ENCODE data around the gene SKA2. TPM values are rescaled to one million over a fixed set of nuclear protein-coding genes. Genes with fewer than 3 reads are reported as not detected.

Gene SKA2
- total RNA-seq, 1 donor from 2014 or later, result 44.3 TPM

GRCh38 chr17:59165933-59166342 lies 11.0 kb upstream of the SKA2 start:
- no peaks in the 10 kb centered on the region for H3K9me3 Mint-ChIP-seq (ENCODE audit: unreplicated experiment)
- peak; percentile 77 for TF ChIP-seq CTCF (IDR thresholded peaks at IDR 0.05; ENCODE audit: unreplicated experiment)
- peak; percentile 60 for DNase-seq (ENCODE audit: low spot score)
- peaks cover 1% of the 10 kb centered on the region for H3K27me3 Mint-ChIP-seq (ENCODE audit: unreplicated experiment)
- no peak overlapping the region for H3K27ac Mint-ChIP-seq (ENCODE audit: unreplicated experiment)
- H3K36me3 Mint-ChIP-seq (ENCODE audit: low read depth, unreplicated experiment), result no peaks in the 10 kb centered on the region
- H3K4me1 Mint-ChIP-seq (ENCODE audit: unreplicated experiment), result no peaks in the 10 kb centered on the region
- H3K4me3 Mint-ChIP-seq (ENCODE audit: unreplicated experiment), result no peak overlapping the region

- no peak for TF ChIP-seq CTCF (IDR thresholded peaks at IDR 0.05; ENCODE audit: unreplicated experiment)
- Mint-ChIP-seq H3K36me3 (ENCODE audit: low read depth, unreplicated experiment) (no peaks in the 10 kb centered on the region), H3K27me3 (ENCODE audit: unreplicated experiment) (peaks cover 1% of the 10 kb centered on the region), H3K27ac (ENCODE audit: unreplicated experiment) (no peak overlapping the region), H3K4me1 (ENCODE audit: unreplicated experiment) (no peaks in the 10 kb centered on the region), H3K9me3 (ENCODE audit: unreplicated experiment) (no peaks in the 10 kb centered on the region), H3K4me3 (ENCODE audit: unreplicated experiment) (no peak overlapping the region)
- no peak for DNase-seq (ENCODE audit: low spot score)
Measured at GRCh38 chr17:59161477-59161876, 6.5 kb upstream of the SKA2 start.

- TF ChIP-seq CTCF (IDR thresholded peaks at IDR 0.05; ENCODE audit: unreplicated experiment), result no peak
- H3K4me1 Mint-ChIP-seq (ENCODE audit: unreplicated experiment), result peaks cover 4% of the 10 kb centered on the region
- no peak overlapping the region for H3K4me3 Mint-ChIP-seq (ENCODE audit: unreplicated experiment)
- no peaks in the 10 kb centered on the region for H3K9me3 Mint-ChIP-seq (ENCODE audit: unreplicated experiment)
- no peaks in the 10 kb centered on the region for H3K36me3 Mint-ChIP-seq (ENCODE audit: low read depth, unreplicated experiment)
- DNase-seq (ENCODE audit: low spot score), result no peak
- H3K27ac Mint-ChIP-seq (ENCODE audit: unreplicated experiment), result no peak overlapping the region
- H3K27me3 Mint-ChIP-seq (ENCODE audit: unreplicated experiment), result peaks cover 1% of the 10 kb centered on the region
Measured at GRCh38 chr17:59160157-59161025, 5.4 kb upstream of the SKA2 start.

DNA sequence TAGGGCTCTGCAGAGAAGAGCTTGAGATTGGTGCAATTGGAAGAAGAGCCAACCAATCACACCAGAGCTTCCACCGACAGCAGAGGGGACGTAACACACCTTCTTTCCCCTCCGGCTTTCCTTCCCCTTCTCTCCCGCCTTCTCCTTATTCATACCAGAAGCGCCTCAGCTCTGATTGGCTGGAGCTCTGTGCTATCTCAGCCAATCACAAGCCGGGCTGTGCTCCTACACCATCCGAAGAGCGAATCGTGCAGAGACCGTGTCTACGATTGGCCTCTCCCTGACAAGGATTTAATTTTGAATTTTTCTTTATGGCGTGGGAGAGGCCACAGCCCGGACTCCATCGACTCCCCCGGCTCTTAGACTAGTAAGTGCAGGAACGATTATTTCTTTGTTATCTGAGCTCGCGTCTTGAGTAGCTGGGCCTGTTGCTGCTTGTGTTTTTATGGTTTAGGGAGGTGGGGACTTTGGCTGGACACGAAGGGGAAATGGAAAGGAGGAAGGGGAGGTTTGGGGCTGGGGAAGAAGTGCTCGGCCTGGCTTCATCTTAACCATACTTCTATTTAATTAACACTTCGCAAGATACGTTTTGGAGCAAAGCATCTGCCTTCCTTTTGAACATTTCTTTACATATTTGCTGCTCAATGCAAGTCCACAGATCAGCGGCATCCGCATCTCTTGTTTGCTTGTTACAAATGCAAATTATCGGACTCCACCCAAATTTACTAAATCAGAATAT lies 622 bp upstream of the SKA2 start, which contains the start of gene PRR11:
Gene PRR11, plus strand, starts transcription at position 308 of the 739 bp plus-strand sequence. CDS start 14,007 bp downstream, outside the sequence.
- Mint-ChIP-seq H3K27ac (ENCODE audit: unreplicated experiment) (no peak within 1 kb of the TSS), H3K36me3 (ENCODE audit: low read depth, unreplicated experiment) (no peaks in the 10 kb centered on the region), H3K27me3 (ENCODE audit: unreplicated experiment) (no peaks in the 10 kb centered on the region), H3K4me3 (ENCODE audit: unreplicated experiment) (no peak within 1 kb of the TSS), H3K4me1 (ENCODE audit: unreplicated experiment) (peaks cover 10% of the 10 kb centered on the region), H3K9me3 (ENCODE audit: unreplicated experiment) (no peaks in the 10 kb centered on the region)
- no peak for TF ChIP-seq CTCF (IDR thresholded peaks at IDR 0.05; ENCODE audit: unreplicated experiment)
- DNase-seq (ENCODE audit: low spot score), result peak; percentile 85

All from endothelial cell (in vitro differentiated cells).